Esophagus squamous epithelium (tissue), 4 donors: ENCODE results near the gene CNOT1.

Experiments
- CTCF ChIP-seq, 6 experiments: fragments of 450-650 bp in 4 of 6; fragments of 200-600 bp in 2 of 6; sonication (generic) in 2 of 6; IDR thresholded peaks; one replicate each; pipeline ENCODE4 v1.5.1; 2016 to 2019; ENCODE audit warnings: antibody characterized with exemption in 6 of 6, mild to moderate bottlenecking in 4 of 6, moderate library complexity in 4 of 6
- POLR2A ChIP-seq, 4 donors: fragments of 450-650 bp; IDR thresholded peaks; one replicate each; pipeline ENCODE4 v1.6.1; 2017; ENCODE audit warnings: antibody characterized with exemption in 4 of 4, mild to moderate bottlenecking in 4 of 4, moderate library complexity in 3 of 4

- TF ChIP-seq POLR2A (IDR thresholded peaks at IDR 0.05) (no peak), CTCF (IDR thresholded peaks at IDR 0.05) (no peak)
Measured at GRCh38 chr16:58614212-58614611, 15.4 kb downstream of the CNOT1 start.
